Naive B cell (primary cell): ENCODE results near the gene AGXT2. TPM values are rescaled to one million over a fixed set of nuclear protein-coding genes. Genes with fewer than 3 reads are reported as not detected.

Source experiments
- ATAC-seq, 2 donors: fragments of 150-1000 bp; cut with Tn5 transposase; 2 replicates each; pipeline ENCODE4 v1.10.0; 2021; ENCODE audit warnings: low read depth in 2 of 2, mild to moderate bottlenecking in 2 of 2, moderate library complexity in 2 of 2
- DNase-seq: peaks from one replicate; pipeline ENCODE4 v3.0.0; 2022
- H3K27ac Mint-ChIP-seq, 6 donors: one replicate each; pipeline ENCODE4 v1.8.0; 2020 to 2022; ENCODE audit warnings: mild to moderate bottlenecking in 6 of 6, mixed read lengths in 6 of 6, moderate library complexity in 5 of 6, inconsistent platforms in 2 of 6
- H3K27me3 Mint-ChIP-seq, 3 donors: one replicate each; pipeline ENCODE4 v1.8.0; 2021 to 2022; ENCODE audit warnings: mixed read lengths in 3 of 3, mild to moderate bottlenecking in 1 of 3
- H3K36me3 Mint-ChIP-seq, 2 donors: one replicate each; pipeline ENCODE4 v1.8.0; 2020 to 2022; ENCODE audit warnings: mixed read lengths in 2 of 2, inconsistent platforms in 1 of 2, mild to moderate bottlenecking in 1 of 2
- H3K4me1 Mint-ChIP-seq, 3 donors: one replicate each; pipeline ENCODE4 v1.8.0; 2020 to 2022; ENCODE audit warnings: mixed read lengths in 3 of 3, inconsistent platforms in 1 of 3, mild to moderate bottlenecking in 1 of 3, moderate library complexity in 1 of 3
- H3K4me3 Mint-ChIP-seq, 8 donors: one replicate each; pipeline ENCODE4 v1.8.0; 2020 to 2022; ENCODE audit warnings: mild to moderate bottlenecking in 8 of 8, mixed read lengths in 8 of 8, moderate library complexity in 8 of 8, inconsistent platforms in 2 of 8
- H3K9me3 Mint-ChIP-seq, 7 donors: one replicate each; pipeline ENCODE4 v1.8.0; 2020 to 2022; ENCODE audit warnings: mixed read lengths in 7 of 7, mild to moderate bottlenecking in 5 of 7, inconsistent platforms in 2 of 7, moderate library complexity in 1 of 7
- polyA plus RNA-seq, 6 donors: library from polyadenylated mRNA; unstranded; fragments of 300-500 nt; fragmentation: Illumina TruSeq; gene quantifications; one replicate each; pipeline ENCODE4 v1.2.3, GENCODE V29; 2021; ENCODE audit warnings: low read depth in 6 of 6

Gene AGXT2
- polyA plus RNA-seq, 6 donors from 2014 or later: not detected

DNA sequence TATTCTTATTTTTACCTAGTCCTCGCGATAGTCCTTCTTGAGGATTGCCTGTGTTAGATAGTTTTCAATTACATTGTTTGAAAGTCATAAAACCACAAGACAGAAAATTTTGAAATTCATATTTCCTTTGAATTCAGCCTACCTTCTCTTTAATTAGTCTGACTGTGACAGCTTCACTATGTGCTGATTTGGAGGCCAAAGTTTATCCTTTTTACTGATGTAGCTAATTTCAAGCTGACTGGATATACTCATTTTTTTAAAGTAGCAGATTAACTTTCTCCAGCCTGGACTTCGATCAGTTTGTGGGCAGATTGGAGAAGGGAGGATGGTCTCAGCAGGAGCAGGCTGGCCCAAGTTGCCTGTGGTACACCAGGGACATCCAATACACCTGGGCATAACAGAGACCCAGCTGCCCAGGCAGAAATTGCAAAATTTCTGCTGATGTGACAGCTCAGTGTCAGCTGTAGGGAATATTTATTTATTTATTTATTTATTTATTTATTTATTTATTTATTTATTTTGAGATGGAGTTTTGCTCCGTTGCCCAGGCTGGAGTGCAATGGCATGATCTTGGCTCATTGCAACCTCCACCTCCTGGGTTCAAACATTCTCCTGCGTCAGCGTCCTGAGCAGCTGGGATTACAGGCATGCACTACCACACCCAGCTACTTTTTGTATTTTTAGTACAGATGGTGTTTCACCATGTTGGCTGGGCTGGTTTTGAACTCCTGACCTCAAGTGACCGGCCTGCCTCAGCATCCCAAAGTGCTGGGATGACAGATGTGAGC is 24.2 kb downstream of the AGXT2 start:
- DNase-seq (no peak), ATAC-seq (no peak)
- peaks cover 0 to 3% (median 0%) of the 10 kb centered on the region in 7 donors for H3K9me3 Mint-ChIP-seq
- H3K36me3 Mint-ChIP-seq: no peaks in the 10 kb centered on the region
- no peaks in the 10 kb centered on the region for H3K4me1 Mint-ChIP-seq
- no peak overlapping the region for H3K4me3 Mint-ChIP-seq
- peak overlapping the region in 1 of 6 donors; percentile 59 for H3K27ac Mint-ChIP-seq
- peaks cover 4 to 18% (median 16%) of the 10 kb centered on the region in 3 donors for H3K27me3 Mint-ChIP-seq

DNA sequence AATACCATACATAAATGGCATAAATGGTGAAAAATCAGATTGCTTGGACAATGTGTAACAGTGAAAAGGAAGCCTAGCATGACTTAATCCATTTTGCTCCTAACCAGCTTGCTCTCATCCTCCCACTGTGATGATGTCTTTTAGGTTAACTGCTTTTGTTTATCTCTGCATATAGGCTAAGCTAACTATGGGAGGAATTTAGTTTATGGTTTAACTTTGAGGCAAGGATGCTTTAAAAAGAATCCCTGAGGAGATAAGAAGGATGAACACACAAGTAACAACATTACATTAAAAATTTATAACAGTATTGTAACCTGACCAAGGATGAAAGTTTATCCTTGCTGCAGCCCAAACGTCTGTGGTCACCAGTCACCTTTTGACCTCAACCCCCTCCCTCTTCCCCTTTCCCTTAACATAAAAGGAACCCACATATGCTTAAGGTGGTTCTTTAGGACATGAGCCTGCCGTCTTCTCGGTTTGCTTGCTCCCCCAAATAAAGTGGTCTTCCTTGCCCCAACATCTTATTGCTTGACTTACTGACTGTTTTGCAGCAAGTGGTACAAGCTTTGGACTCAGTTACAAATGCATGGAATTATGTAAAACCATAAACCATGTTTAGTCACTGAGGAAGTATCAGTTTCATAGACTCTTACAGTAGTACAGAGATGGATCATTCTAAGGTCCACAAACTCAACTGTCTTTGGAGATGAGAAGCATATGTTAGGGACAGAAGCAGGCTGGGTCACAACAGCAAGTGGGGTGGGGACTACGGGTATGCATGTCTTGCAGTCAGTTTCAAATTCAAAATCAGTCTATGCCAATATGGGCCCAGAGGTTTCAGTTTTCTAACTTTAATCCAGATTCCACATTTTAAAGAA is 31.3 kb downstream of the AGXT2 start:
- peaks cover 8 to 24% (median 17%) of the 10 kb centered on the region in 3 donors for H3K27me3 Mint-ChIP-seq
- H3K36me3 Mint-ChIP-seq: peaks cover 0 to 7% of the 10 kb centered on the region in 2 donors
- no peak for DNase-seq
- peaks cover 1 to 21% (median 5%) of the 10 kb centered on the region in 7 donors for H3K9me3 Mint-ChIP-seq
- no peak for ATAC-seq
- no peaks in the 10 kb centered on the region for H3K4me1 Mint-ChIP-seq
- no peak overlapping the region for H3K27ac Mint-ChIP-seq
- no peak overlapping the region for H3K4me3 Mint-ChIP-seq

DNA sequence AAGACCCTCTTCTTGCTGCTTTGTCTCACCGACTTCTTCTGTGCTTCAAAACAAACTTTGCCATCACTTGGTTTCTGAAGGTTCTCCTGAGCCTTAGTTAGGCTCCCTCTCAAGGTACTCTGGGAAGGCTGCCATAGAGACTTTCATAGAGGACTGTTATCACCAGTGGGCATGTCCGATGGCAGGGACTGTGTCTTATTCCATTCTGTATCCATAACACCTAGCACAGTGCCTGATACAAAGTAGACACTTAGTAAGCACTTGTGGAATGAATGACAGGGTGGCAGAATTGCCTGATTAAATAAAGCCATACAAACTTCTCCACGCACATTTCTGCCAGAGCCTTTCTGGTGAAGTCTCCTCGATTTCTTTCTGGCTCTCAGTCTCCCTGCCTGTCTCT is 32.7 kb downstream of the AGXT2 start:
- Mint-ChIP-seq H3K9me3 (peaks cover 1 to 21% (median 5%) of the 10 kb centered on the region in 7 donors), H3K27me3 (peaks cover 8 to 24% (median 18%) of the 10 kb centered on the region in 3 donors), H3K4me3 (no peak overlapping the region), H3K27ac (no peak overlapping the region), H3K4me1 (no peaks in the 10 kb centered on the region), H3K36me3 (peaks cover 0 to 7% of the 10 kb centered on the region in 2 donors)
- ATAC-seq: no peak
- no peak for DNase-seq

GRCh38 chr5:35012796-35013195 is 35.0 kb downstream of the AGXT2 start:
- Mint-ChIP-seq H3K27ac (no peak overlapping the region), H3K27me3 (peaks cover 25 to 31% (median 27%) of the 10 kb centered on the region in 3 donors), H3K4me1 (no peaks in the 10 kb centered on the region), H3K9me3 (peaks cover 0 to 15% (median 1%) of the 10 kb centered on the region in 7 donors), H3K4me3 (no peak overlapping the region), H3K36me3 (peaks cover 0 to 7% of the 10 kb centered on the region in 2 donors)
- ATAC-seq (no peak), DNase-seq (no peak)

DNA sequence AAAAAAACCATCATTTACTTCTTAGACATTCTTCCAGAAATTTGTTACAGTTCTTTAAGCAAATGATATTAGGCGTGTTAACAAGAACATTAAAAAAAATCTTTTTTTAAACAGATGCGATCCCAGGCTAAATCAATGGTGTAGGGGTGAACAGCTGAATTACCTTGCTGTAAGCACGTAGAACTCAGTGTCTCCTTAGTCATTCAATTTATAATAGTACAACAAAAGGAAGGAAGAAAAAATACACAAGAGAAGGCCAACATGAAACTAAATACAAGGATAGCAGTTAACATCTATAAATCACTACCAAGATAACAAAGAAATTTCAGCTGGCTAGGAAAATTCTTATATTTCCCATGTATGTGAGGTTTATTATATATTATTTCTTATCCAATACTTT is 35.4 kb downstream of the AGXT2 start:
- peaks cover 0 to 7% of the 10 kb centered on the region in 2 donors for H3K36me3 Mint-ChIP-seq
- ATAC-seq: no peak
- no peak overlapping the region for H3K4me3 Mint-ChIP-seq
- DNase-seq: no peak
- peaks cover 22 to 27% (median 27%) of the 10 kb centered on the region in 3 donors for H3K27me3 Mint-ChIP-seq
- H3K27ac Mint-ChIP-seq: no peak overlapping the region
- H3K4me1 Mint-ChIP-seq: no peaks in the 10 kb centered on the region
- peaks cover 0 to 10% (median 0%) of the 10 kb centered on the region in 7 donors for H3K9me3 Mint-ChIP-seq

- Mint-ChIP-seq H3K9me3 (peaks cover 0 to 9% (median 2%) of the 10 kb centered on the region in 7 donors), H3K27ac (no peak overlapping the region), H3K4me1 (no peaks in the 10 kb centered on the region), H3K27me3 (peaks cover 17 to 29% (median 22%) of the 10 kb centered on the region in 3 donors), H3K4me3 (no peak overlapping the region), H3K36me3 (peaks cover 0 to 7% of the 10 kb centered on the region in 2 donors)
- ATAC-seq: no peak
- no peak for DNase-seq
These were observed 37.1 kb downstream of the AGXT2 start for GRCh38 chr5:35010676-35011075.

DNA sequence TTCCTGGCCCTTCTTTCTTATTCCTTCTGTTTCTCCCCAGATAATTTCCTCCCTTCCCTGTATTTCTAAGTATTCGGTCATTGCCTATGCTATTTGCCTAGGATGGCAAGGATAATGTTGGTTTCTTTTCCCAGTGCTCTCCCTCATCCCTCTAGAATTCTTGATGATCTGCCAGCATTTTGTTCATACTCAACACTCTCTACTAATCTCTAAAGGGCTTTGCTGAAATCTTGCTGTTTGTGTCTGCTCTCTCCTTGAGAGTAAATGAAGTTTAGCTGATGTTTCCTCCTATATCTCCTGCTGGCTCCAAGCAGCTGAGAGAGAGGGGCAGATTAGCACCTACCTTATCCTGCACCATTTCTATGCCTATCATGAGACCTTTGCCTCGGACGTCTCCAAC is 38.1 kb downstream of the AGXT2 start:
- DNase-seq (no peak), ATAC-seq (no peak)
- Mint-ChIP-seq H3K36me3 (peaks cover 0 to 2% of the 10 kb centered on the region in 2 donors), H3K27ac (no peak overlapping the region), H3K4me3 (no peak overlapping the region), H3K9me3 (peaks cover 0 to 4% (median 2%) of the 10 kb centered on the region in 7 donors), H3K4me1 (no peaks in the 10 kb centered on the region), H3K27me3 (peaks cover 20 to 28% (median 22%) of the 10 kb centered on the region in 3 donors)

DNA sequence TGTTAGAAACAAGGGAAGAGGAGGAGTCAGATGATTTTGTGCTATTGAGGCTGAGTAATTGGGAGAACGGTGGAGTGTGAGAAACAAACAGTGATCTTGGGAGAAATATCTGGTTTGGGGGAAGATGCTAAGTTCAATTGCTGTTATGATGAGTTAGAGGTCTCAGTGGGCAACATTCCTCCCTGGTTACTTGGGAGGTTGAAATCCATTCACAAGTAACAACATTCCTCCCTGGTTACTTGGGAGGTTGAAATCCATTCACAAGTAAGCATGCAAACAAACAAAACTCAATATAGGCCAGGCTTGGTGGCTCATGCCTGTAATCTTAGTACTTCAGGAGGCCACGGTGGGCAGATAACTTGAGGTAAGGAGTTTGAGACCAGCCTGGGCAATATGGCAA is 38.7 kb downstream of the AGXT2 start:
- no peak for ATAC-seq
- Mint-ChIP-seq H3K9me3 (peaks cover 0 to 3% (median 0%) of the 10 kb centered on the region in 7 donors), H3K4me1 (no peaks in the 10 kb centered on the region), H3K27ac (no peak overlapping the region), H3K27me3 (peaks cover 22 to 29% (median 25%) of the 10 kb centered on the region in 3 donors), H3K4me3 (no peak overlapping the region), H3K36me3 (no peaks in the 10 kb centered on the region)
- no peak for DNase-seq

DNA sequence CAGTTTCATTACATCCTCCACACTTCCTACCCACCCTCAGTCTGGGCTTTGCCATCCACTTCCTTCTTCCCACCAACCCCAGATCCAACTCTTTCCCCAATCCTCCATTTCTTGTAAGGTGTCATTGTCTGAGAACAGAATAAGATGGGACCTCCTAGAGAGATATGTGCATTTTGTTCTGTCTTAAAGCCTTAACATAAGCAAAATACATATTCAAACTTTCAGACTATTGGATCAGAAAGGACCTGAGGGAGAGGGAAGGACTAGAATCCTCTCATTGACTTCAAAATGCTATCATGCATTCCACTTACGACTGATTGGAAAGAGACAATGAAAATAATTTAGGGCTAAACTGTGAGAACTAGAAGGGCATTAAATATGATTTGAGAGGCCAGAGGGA is 43.0 kb downstream of the AGXT2 start:
- peaks cover 26 to 46% (median 39%) of the 10 kb centered on the region in 3 donors for H3K27me3 Mint-ChIP-seq

GRCh38 chr5:35004200-35004599 is 43.5 kb downstream of the AGXT2 start:
- H3K27me3 Mint-ChIP-seq: peaks cover 26 to 43% (median 36%) of the 10 kb centered on the region in 3 donors
- no peak for ATAC-seq
- no peak for DNase-seq
- peaks cover 0 to 3% (median 0%) of the 10 kb centered on the region in 7 donors for H3K9me3 Mint-ChIP-seq
- no peak overlapping the region for H3K4me3 Mint-ChIP-seq
- no peaks in the 10 kb centered on the region for H3K36me3 Mint-ChIP-seq
- H3K27ac Mint-ChIP-seq: no peak overlapping the region
- H3K4me1 Mint-ChIP-seq: no peaks in the 10 kb centered on the region

More for the DNA sequence above, 43.0 kb downstream of the AGXT2 start:
- Mint-ChIP-seq H3K4me1 (no peaks in the 10 kb centered on the region), H3K36me3 (no peaks in the 10 kb centered on the region), H3K4me3 (no peak overlapping the region), H3K9me3 (peaks cover 0 to 3% (median 0%) of the 10 kb centered on the region in 7 donors), H3K27ac (no peak overlapping the region)
- ATAC-seq (no peak), DNase-seq (no peak)

DNA sequence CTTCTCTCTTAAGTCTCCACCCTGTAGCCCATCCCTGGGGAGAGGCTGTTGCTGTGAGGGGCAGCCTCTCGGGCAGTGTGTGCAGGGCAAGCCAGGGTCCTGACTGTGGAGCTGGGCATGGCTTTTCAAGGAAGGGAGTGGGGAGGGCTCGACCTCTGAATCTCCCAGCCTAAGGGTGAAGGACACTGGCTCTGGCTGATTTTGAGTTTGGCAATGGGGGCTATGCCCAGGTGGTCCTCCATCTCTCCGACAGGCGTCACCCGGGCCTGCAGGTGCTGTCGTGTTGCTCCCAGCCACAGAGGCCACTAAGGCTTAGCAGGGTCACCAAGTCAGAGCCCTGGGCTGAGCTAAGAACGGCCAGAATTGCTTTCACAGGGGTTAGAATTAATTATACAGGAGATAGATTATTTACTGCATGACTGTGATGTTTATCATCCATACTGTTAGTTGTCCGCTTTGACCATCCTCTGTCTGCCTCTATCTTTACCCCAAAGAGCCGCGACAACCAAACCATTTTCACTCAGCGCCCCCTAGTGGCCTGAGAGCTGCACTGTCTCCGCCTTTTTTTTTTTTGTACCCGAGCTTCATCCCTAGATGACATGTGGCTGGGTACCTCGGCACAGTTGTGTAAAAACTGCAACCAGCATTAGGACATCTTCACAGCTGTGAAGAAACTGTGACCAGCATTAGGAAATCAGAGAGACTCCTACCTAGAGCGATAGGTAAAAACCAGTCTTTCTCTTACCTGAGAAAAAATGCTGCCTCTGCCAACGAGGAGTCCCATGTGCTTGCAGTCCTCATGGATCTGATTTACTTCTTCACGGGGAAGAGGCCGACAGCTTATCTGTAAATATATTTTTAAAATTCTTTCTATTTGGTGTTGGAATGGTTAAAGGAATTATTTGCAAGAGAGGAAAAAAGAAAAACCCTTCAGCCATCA is 44.5 kb downstream of the AGXT2 start:
- no peak overlapping the region for H3K4me3 Mint-ChIP-seq
- H3K36me3 Mint-ChIP-seq: no peaks in the 10 kb centered on the region
- no peaks in the 10 kb centered on the region for H3K4me1 Mint-ChIP-seq
- peaks cover 23 to 36% (median 35%) of the 10 kb centered on the region in 3 donors for H3K27me3 Mint-ChIP-seq
- H3K9me3 Mint-ChIP-seq: peaks cover 0 to 3% (median 0%) of the 10 kb centered on the region in 7 donors
- ATAC-seq (no peak), DNase-seq (peak; percentile 12)
- no peak overlapping the region for H3K27ac Mint-ChIP-seq

DNA sequence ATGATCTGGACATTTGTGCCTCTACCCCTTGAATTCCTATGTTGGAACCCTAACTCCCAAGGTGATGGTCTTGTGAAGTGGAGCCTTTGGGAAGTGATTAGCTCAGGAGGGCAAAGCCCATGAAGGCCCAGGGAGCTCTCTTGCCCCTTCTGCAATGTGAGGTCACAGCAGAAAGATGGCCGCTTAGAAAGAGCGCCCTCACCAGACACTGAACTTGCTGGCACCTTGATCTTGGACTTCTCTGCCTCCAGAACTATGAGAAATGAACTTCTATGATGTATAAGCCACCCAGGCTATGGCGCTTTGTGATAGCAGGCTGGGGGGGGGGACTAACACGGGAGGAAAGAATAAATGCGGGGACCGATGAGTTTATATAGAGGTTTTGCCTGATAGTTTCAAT is 45.3 kb downstream of the AGXT2 start:
- Mint-ChIP-seq H3K27me3 (peaks cover 17 to 36% (median 35%) of the 10 kb centered on the region in 3 donors), H3K27ac (peak overlapping the region in 1 of 6 donors; percentile 52), H3K4me3 (no peak overlapping the region), H3K36me3 (no peaks in the 10 kb centered on the region), H3K9me3 (peaks cover 0 to 3% (median 0%) of the 10 kb centered on the region in 7 donors), H3K4me1 (no peaks in the 10 kb centered on the region)
- ATAC-seq (no peak), DNase-seq (no peak)
